GM12865 (cell line): ENCODE measurements around the gene SREBF1.

ENCODE experiments used
- DNase-seq: peaks from one replicate; pipeline ENCODE4 v3.0.0; 2010; ENCODE audit warnings: low read depth
- H3K4me3 ChIP-seq: 2 replicates; pipeline ENCODE4 v1.5.1; 2011; ENCODE audit warnings: mild to moderate bottlenecking, low read depth, low read length, control low read depth
- TF ChIP-seq, protein P1 (sequence below): IDR thresholded peaks from 2 replicates; pipeline ENCODE4 v1.5.1; 2011; ENCODE audit warnings: low read length, control low read depth, low read depth, inconsistent platforms; ENCODE audit not compliant: insufficient read depth; ENCODE audit errors: missing control alignments

SREBF1 gene

GRCh38 chr17:17787568-17787967 lies 49.2 kb downstream of the SREBF1 start:
- no peak for DNase-seq
- TF ChIP-seq, protein P1, sequence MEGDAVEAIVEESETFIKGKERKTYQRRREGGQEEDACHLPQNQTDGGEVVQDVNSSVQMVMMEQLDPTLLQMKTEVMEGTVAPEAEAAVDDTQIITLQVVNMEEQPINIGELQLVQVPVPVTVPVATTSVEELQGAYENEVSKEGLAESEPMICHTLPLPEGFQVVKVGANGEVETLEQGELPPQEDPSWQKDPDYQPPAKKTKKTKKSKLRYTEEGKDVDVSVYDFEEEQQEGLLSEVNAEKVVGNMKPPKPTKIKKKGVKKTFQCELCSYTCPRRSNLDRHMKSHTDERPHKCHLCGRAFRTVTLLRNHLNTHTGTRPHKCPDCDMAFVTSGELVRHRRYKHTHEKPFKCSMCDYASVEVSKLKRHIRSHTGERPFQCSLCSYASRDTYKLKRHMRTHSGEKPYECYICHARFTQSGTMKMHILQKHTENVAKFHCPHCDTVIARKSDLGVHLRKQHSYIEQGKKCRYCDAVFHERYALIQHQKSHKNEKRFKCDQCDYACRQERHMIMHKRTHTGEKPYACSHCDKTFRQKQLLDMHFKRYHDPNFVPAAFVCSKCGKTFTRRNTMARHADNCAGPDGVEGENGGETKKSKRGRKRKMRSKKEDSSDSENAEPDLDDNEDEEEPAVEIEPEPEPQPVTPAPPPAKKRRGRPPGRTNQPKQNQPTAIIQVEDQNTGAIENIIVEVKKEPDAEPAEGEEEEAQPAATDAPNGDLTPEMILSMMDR = no peak
- no peak overlapping the region for H3K4me3 ChIP-seq

DNA sequence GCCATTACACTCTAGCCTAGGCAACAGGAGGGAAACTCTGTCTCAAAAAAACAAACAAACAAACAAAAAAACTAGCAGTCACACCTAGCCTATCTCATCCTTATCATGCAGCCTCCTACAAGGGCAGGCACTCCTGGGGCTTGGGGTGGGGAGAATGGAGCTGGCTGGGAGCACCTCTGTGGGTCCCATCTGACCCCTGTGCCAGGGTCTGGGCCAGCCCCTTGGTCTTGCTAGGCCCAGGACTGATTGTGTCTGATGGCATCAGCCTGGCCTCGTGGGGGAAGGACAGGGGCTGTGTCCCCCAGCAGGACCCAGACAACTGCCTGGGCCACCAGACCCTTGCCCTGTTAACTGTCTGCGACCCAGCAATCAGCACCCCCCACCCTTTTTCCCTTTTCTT lies 49.8 kb downstream of the SREBF1 start:
- TF ChIP-seq, protein P1 = no peak
- DNase-seq = no peak
- no peak overlapping the region for H3K4me3 ChIP-seq

DNA sequence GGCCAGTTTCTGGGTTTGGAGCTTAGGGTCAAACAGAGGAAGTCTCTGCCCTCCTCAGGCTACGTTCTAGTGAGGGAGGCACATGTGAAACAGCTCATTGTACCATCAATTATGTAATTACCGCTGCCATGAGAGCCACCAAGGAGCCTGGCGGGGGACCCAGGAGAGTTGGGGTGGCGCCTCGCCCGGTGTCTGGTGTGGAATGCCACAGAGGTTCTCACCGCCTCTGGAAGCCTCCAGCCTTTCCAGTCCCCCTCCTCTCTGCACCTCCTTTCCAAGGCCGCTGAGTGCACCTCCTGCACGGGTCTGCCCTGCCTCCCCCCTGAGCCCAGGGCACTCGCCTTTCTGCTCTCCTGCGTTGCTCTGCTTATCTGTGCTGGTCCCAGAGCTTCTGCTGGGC lies 51.4 kb downstream of the SREBF1 start:
- no peak overlapping the region for H3K4me3 ChIP-seq
- no peak for DNase-seq

GRCh38 chr17:17784657-17785267 lies 52.0 kb downstream of the SREBF1 start:
- peak; percentile 45 for DNase-seq
- TF ChIP-seq, protein P1 = no peak
- H3K4me3 ChIP-seq = no peak overlapping the region

More for the DNA sequence above, 51.4 kb downstream of the SREBF1 start:
- TF ChIP-seq, protein P1 = no peak

DNA sequence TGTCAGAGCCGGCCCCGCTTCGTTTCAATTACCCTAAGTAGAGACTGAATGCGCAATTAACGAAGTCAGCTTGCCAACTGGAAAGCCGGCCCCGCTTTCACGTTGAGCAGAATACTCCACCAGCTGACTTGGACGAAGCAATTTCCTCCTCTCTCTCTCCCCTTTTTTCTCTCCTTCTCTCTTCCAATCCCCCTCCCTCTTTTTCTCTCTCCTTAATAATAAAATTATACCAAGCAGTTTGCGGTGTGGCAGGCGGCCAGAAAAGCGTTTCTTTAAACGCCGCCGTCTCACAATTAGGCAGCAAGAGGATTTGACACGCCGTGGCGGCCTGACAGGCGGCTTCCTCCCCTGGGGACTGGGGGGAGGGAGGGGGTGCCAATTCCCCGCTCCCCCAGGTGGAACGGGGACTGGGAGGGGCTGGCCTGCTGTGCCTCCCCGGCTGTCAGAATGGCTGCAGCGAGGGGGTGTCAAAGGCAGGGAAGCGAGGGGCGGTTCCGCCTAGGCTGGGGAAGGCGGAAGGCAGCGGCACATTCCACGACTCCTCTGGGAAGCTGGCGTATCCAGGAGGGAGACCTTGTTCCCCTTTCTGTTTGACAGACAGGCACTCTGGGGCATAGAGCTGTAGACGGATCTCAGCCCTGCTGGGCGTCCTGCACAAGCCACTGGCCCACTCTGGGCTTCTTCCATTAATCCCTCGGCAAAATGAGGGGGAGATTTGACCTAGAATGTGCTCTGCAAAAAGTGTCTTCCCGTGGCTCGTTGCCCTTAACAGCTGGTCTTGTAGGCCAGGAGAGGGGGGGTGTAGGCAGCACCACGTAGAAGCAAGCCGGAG lies 52.7 kb downstream of the SREBF1 start:
- DNase-seq = peak; percentile 61
- TF ChIP-seq, protein P1 = no peak
- peak overlapping the region; percentile 50 for H3K4me3 ChIP-seq

- H3K4me3 ChIP-seq = peak overlapping the region; percentile 50
- TF ChIP-seq, protein P1 = peak; percentile 27
- DNase-seq = peak; percentile 77
Observed at GRCh38 chr17:17783116-17783824, 53.5 kb downstream of the SREBF1 start.
